GM21737 (cell line): Measurements from ENCODE around the gene SCGB1D1.

Experiments used
- ATAC-seq: cut with Tn5 transposase; IDR thresholded peaks from one replicate; pipeline ENCODE4 v1.9.1; 2021; ENCODE audit warnings: mild to moderate bottlenecking, moderate library complexity; ENCODE audit not compliant: unreplicated experiment

The SCGB1D1 gene

GRCh38 chr11:62190011-62190410 lies at the start of gene SCGB1D1:
Gene SCGB1D1, plus strand, starts transcription at chr11:62190216. Its CDS starts 69 bp downstream, at chr11:62190285.
- ATAC-seq: no peak

- no peak for ATAC-seq
These were observed 49.5 kb upstream of the SCGB1D1 start for GRCh38 chr11:62140304-62141110.

DNA sequence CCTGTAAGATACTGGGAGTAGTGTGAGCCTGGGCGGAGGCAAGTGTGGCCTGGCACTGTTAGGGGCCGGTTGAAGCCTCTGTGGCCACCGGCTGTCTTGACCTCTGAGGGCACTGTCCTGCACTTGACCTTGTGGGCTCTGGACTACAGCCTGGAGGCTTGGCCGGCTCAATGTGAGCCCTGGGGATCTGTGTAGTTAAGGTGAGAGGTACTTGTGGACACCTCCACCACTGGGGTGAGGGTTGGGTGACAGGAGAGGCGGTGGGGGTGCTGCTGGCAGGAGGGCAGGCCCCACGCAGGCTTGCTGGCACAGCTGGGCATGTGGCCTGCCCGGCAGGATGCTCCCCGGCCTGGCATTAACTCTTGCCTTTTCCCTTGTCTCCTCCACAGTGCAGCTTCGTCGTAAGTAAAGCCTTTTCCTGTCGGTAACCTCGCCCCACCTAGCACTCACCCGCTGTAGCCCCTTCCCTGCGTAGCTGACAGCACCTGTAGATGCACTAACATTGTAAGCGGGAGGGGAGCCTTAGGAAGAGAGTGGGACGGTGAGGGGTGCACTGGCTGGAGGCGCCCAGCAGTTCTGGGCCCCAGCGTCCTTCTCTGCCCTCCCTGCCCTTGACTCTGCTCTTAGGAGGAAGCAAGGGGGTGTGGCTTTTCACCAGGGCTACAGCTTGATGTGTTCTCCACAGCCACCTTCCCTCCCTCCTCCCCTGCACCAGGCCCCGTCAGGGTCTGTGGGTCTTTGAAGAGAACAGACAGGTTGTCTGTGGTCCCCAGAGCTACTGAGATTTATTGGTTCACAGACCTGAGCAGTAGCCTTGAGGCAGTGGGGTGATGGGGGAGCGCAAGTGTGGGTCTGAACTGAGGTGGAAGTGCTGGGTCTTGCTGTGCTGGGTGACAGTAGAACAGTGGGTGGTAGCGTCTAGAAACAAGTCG lies 48.6 kb upstream of the SCGB1D1 start:
- ATAC-seq: no peak

GRCh38 chr11:62142043-62142375 lies 48.0 kb upstream of the SCGB1D1 start:
- ATAC-seq: no peak

DNA sequence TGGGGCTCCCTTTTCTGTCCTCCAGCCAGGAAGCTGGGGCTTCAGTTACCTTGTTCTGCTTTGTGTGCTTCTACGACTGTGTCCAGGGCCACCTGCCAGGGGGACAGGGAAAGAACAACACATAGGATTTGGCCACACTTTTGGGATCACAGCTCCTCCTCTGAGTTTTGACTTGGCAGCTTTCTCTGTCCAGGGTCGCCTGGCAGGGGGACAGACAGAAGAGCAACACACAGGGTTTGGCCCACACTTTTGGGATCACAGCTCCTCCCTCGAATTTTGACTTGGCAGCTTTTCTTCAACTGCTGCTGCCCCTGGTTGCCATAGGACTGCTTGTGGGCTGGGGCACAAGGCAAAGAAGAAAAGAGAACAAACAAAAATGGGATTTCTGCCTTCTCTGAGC lies 47.1 kb upstream of the SCGB1D1 start:
- ATAC-seq: no peak

- no peak for ATAC-seq
These were observed 46.3 kb upstream of the SCGB1D1 start for GRCh38 chr11:62143727-62144126.

DNA sequence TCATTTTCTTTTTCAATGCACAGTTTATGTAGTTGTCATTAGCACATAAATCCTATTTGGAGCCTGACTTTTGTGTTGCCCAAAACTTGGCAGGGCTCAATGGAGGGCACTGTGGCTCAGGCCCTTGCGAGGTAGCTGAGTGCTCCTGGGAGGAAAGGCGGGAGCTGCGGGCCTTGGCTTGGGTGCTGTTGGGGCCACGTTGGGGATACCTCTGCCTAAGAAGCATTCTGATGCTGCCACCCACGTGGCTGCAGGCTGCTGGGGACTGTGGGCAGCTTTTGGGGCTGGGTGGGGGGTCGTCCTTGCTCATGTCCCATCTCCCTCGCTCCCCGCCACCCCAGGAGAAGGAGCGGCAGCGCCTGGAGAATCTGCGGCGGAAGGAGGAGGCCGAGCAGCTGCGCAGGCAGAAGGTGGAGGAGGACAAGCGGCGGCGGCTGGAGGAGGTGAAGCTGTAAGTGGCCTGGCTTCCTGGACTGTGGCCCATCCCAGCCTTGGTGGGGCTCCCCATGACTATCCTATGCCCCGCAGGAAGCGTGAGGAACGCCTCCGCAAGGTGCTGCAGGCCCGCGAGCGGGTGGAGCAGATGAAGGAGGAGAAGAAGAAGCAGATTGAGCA lies 45.3 kb upstream of the SCGB1D1 start:
- ATAC-seq: no peak

DNA sequence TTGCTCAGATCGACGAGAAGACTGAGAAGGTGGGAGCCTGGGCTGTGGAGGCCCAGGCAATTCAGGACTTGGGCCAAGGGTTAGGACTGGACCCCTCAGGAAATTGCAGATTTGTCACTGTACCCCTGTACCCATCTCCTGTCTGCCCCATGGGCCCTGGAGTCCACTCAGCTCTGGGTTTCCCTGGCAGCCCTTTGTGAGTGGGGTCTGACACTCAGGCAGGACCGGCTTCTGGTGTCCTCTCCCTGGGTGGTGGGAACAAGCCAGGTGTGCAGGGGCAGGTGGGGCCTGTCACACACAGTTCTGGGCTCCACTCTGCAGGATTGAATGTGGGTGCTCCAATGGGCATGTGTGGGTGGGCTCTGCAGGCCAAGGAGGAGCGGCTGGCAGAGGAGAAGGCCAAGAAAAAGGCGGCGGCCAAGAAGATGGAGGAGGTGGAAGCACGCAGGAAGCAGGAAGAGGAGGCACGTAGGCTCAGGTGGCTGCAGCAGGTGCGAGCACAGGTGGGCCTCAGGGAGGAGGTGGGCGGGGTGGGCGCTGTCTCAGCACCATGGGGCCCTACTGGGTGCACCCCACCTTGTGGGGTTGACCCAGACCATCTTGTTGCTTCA lies 44.6 kb upstream of the SCGB1D1 start:
- no peak for ATAC-seq

DNA sequence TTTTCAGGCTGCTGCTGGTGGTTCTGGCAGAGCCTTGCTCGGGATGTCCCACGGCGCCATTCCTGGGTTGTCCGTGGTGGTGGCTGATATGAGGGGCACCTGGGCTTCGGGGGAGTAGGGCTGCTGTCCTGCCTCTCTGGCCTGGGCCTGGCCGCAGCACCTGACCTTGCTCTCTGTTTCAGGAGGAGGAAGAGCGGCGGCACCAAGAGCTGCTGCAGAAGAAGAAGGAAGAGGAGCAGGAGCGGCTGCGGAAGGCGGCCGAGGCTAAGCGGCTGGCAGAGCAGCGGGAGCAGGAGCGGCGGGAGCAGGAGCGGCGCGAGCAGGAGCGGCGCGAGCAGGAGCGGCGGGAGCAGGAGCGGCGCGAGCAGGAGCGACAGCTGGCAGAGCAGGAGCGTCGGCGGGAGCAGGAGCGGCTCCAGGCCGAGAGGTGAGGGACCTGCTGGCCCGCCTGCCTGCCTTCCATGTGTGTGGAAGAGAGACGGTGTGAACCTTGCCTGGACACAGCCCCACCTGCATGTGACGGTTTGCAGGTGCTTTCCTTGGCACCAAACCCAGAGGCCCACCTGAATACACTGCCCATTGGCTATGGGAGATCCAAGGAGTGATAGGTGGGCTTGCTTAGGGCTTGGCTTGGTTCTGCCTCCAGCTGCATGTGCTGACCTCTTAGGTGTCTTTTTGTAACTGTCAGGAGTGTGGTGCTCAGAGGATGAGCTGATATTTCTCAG lies 43.4 kb upstream of the SCGB1D1 start:
- ATAC-seq: no peak

GRCh38 chr11:62147545-62147944 lies 42.5 kb upstream of the SCGB1D1 start:
- no peak for ATAC-seq

DNA sequence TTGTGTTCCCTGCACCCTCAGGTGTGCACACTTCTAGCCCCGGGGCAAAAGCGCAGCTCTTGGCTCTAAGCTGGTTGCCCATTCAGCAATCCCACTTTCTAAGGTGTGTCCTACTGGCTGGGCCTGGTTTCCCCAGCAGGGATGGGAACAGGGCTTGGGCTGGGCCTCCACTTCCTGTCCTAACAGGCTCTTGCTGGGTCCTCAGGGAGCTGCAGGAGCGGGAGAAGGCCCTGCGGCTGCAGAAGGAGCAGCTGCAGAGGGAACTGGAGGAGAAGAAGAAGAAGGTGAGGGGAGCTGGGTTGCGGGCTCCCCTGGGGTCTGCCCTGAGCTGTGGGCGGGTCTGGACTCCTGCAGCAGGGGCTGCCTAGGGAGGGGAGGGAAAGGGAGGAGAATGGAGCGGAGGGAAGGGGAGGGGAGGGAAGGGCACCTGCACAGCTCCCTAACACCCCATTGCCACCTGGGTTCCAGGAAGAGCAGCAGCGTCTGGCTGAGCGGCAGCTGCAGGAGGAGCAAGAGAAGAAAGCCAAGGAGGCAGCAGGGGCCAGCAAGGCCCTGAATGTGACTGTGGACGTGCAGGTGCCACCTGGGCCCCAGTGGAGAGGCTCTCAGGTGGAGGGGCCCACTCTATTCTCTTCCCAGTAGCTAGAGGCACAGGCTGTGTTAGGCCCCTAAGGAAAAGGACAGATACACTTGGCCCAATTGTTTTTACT lies 41.6 kb upstream of the SCGB1D1 start:
- no peak for ATAC-seq

- ATAC-seq: no peak
These were observed 39.8 kb upstream of the SCGB1D1 start for GRCh38 chr11:62149986-62150886.

DNA sequence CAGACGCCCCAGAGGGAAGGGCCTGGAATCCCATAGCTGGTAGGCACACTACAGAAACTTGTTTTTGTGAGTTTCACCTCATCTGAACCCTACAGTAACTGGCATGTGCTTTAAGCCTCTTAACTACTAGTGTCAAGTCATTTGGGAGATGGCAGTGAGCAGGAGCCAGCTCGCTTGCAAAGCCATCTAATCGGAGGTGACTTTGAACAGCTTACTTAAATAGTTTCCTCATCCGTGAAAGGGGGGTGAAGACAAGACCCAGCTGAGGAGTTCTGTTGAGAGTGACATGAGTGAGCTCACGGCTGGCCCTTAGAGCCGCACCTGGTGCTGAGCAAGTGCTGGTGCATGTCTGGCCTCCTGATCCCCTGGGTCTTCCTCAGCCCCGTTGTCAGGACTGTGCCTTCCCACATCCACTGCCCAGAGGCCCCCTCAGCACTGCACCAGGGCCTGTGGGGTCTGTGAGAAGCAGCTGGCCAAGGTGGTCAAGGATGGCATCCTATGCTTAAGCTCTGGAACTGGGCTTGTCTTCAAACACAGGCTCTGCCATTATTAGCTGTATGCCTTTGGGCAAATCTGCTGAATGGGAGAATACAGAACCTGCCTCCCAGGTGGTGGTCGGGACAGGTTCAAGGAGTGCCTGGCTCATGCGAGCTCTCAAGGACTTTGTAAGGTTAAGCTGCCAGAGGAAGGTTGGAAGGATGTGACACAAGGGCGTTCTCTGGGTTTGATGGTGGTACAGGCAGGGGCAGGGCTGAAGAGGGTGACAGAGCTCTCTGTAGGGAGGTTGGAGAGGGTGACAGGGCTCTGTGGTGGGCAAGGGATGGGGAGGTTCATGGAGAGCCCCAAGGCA lies 38.9 kb upstream of the SCGB1D1 start:
- ATAC-seq: no peak

- no peak for ATAC-seq
These were observed 38.3 kb upstream of the SCGB1D1 start for GRCh38 chr11:62151737-62152102.

DNA sequence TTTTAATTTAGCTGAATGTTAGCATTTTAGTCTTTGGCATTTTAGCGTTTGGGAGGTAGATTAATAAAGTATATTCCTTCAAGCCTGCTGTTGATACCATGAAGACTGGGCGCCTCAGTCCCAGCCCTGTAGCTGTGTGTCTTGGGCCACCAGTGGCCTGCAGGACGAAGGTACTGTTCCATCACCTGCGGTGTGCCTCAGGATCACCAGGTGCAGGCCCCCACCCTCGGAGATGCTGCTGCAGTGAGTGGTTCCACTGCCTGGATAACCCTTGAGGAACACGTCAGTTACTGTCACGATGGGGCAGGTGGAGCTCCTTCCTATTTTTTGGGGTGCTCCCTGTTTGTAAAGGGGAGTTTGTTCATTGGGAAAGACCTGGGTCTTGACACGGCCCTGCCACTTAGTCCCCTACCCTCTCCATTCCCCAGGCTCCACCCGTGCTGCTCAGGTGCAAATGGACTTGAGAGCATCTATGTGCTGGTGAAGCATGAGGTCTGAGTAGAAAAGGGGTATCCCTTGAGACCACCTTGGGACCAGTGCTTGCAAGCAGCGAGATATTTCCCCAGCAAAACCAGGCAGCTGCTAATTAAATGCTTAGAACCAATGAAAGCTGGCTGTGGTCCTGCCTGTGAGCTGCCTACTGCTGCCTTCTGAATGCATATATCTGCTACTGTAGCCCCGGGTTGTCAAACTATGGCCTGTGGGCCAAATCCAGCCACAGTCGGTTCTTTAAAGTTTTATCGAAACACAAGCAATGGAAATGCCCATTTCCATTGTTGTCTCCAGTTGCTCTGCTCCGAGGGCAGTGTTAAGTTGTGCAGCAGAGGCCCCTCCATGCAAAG lies 37.5 kb upstream of the SCGB1D1 start:
- ATAC-seq: no peak

- no peak for ATAC-seq
These were observed 37.0 kb upstream of the SCGB1D1 start for GRCh38 chr11:62153087-62153395.

DNA sequence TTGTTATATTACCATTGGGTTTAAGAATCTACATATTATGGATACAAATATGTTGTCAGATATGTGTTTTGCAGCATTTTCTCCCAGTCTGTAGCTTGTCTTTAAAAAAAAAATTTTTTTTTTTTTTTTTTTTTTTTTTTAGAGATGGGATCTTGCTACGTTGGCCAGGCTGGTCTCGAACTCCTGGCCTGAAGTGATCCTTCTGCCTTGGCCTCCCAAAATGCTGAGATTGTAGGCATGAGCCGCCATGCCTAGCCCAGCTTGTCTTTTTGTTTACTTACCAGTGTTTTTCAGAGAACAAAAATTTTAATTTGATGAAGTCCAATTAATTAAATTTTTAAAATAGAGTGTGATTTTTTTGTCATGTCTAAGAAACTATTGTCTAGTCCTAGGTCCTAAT lies 36.4 kb upstream of the SCGB1D1 start:
- no peak for ATAC-seq
